OCI-LY1 (cell line): ENCODE data around the gene ALDOA.

Experiments
- H2AFZ ChIP-seq: fragments of 200-600 bp; sonication (generic), shearing (Covaris generic); 2 replicates; pipeline ENCODE4 v1.6.0; 2014; ENCODE audit warnings: antibody characterized with exemption, mild to moderate bottlenecking, low read length
- H3F3A ChIP-seq: fragments of 200-600 bp; sonication (generic), shearing (Covaris generic); 2 replicates; pipeline ENCODE4 v1.6.0; 2014; ENCODE audit warnings: mild to moderate bottlenecking, antibody characterized with exemption, low read length, moderate library complexity; ENCODE audit not compliant: insufficient read depth
- H3K27ac ChIP-seq: fragments of 200-600 bp; sonication (generic); 2 replicates; pipeline ENCODE4 v1.5.1; 2014; ENCODE audit warnings: low read length, mixed run types, mild to moderate bottlenecking, low read depth; ENCODE audit not compliant: poor library complexity, severe bottlenecking
- H3K27me3 ChIP-seq: fragments of 200-600 bp; sonication (generic); 2 replicates; pipeline ENCODE4 v1.6.0; 2014; ENCODE audit warnings: antibody characterized with exemption, mild to moderate bottlenecking, low read length, moderate library complexity; ENCODE audit not compliant: insufficient read depth
- H3K36me3 ChIP-seq: fragments of 200-600 bp; sonication (generic); 2 replicates; pipeline ENCODE4 v1.6.1; 2014; ENCODE audit warnings: mild to moderate bottlenecking, antibody characterized with exemption, low read length, moderate library complexity, mixed read lengths; ENCODE audit not compliant: insufficient read depth
- H3K4me1 ChIP-seq: fragments of 200-600 bp; sonication (generic); 2 replicates; pipeline ENCODE4 v1.5.1; 2014; ENCODE audit warnings: mild to moderate bottlenecking, low read length, moderate library complexity; ENCODE audit not compliant: insufficient read depth, severe bottlenecking
- H3K4me2 ChIP-seq: fragments of 200-600 bp; sonication (generic), shearing (Covaris generic); 2 replicates; pipeline ENCODE4 v1.6.1; 2014; ENCODE audit warnings: low read length
- H3K4me3 ChIP-seq: fragments of 200-600 bp; sonication (generic); 2 replicates; pipeline ENCODE4 v1.5.1; 2014; ENCODE audit warnings: low read length, low read depth, mild to moderate bottlenecking, mixed read lengths; ENCODE audit not compliant: poor library complexity, severe bottlenecking
- H3K79me2 ChIP-seq: fragments of 200-600 bp; shearing (Covaris generic); 2 replicates; pipeline ENCODE4 v1.6.1; 2016; ENCODE audit warnings: mixed run types, low read length, mixed read lengths; ENCODE audit not compliant: insufficient read depth
- H3K9ac ChIP-seq: fragments of 200-600 bp; sonication (generic), shearing (Covaris generic); 2 replicates; pipeline ENCODE4 v1.6.1; 2014; ENCODE audit warnings: mild to moderate bottlenecking, low read length, mixed read lengths
- H3K9me2 ChIP-seq: fragments of 200-600 bp; sonication (generic), shearing (Covaris generic); 2 replicates; pipeline ENCODE4 v1.6.1; 2014; ENCODE audit warnings: low read depth, mild to moderate bottlenecking, low read length, mixed read lengths
- H3K9me3 ChIP-seq: fragments of 200-600 bp; shearing (Covaris generic); 2 replicates; pipeline ENCODE4 v1.6.1; 2014; ENCODE audit warnings: low read length, mixed read lengths
- H4K20me1 ChIP-seq: fragments of 200-600 bp; sonication (generic), shearing (Covaris generic); 2 replicates; pipeline ENCODE4 v1.6.0; 2016; ENCODE audit warnings: mild to moderate bottlenecking, low read length; ENCODE audit not compliant: insufficient read depth
- EZH2 ChIP-seq: fragments of 200-600 bp; sonication (generic), shearing (Covaris generic); IDR thresholded peaks from 2 replicates; pipeline ENCODE4 v1.8.0; 2017; ENCODE audit warnings: borderline replicate concordance, mixed run types, mild to moderate bottlenecking, antibody characterized with exemption, low read length, moderate library complexity, mixed read lengths
- TF ChIP-seq, protein P1 (sequence below): fragments of 200-600 bp; sonication (generic), shearing (Covaris generic); IDR thresholded peaks from 2 replicates; pipeline ENCODE4 v1.5.1; 2017; ENCODE audit warnings: mild to moderate bottlenecking, antibody characterized with exemption, low read length, moderate library complexity, mixed read lengths

Gene ALDOA

DNA sequence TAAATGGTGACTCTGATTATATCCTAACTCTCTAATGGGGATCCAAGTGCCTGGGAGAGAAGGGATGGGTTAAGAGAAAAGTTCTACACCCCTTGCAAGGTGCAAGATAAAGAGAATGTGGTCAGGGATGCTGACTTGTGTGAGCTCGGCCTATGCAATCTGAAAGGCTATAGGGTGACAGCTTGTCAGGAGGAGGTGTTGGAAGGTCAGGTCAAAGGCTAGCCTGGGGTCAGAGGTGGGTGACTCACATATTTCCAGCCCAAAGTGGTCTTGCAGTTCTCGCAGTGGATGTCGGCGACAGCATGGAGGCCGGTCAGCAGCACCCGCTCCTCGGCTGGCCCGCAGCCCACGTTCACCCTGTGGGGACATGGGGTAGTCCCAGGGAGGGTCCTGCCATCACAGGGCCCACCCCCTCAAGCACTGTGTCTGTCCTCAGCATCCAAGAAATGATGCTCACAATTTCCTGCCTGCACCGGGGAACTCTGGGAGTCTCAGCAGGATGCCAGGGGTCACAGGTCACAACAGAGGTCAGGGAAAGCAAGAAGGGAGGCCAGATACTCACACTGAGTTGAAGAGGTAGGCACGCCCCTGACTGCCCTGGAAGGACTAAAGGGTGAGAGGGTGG, 29.1 kb downstream of the ALDOA start:
- no peaks in the 10 kb centered on the region; the same call in 1 of the 2 replicates for H3F3A ChIP-seq
- H2AFZ ChIP-seq, result no peak overlapping the region
- no peaks in the 10 kb centered on the region for H3K9me2 ChIP-seq
- H3K9me3 ChIP-seq, result peaks cover 22% of the 10 kb centered on the region
- H3K27ac ChIP-seq, result peak overlapping the region; percentile 88
- H3K4me2 ChIP-seq, result peak overlapping the region; percentile 99
- no peaks in the 10 kb centered on the region for H3K27me3 ChIP-seq
- H3K9ac ChIP-seq, result peak overlapping the region; percentile 90; the same call in 1 of the 2 replicates
- no peaks in the 10 kb centered on the region for H4K20me1 ChIP-seq
- TF ChIP-seq EZH2, result no peak
- TF ChIP-seq, protein P1, sequence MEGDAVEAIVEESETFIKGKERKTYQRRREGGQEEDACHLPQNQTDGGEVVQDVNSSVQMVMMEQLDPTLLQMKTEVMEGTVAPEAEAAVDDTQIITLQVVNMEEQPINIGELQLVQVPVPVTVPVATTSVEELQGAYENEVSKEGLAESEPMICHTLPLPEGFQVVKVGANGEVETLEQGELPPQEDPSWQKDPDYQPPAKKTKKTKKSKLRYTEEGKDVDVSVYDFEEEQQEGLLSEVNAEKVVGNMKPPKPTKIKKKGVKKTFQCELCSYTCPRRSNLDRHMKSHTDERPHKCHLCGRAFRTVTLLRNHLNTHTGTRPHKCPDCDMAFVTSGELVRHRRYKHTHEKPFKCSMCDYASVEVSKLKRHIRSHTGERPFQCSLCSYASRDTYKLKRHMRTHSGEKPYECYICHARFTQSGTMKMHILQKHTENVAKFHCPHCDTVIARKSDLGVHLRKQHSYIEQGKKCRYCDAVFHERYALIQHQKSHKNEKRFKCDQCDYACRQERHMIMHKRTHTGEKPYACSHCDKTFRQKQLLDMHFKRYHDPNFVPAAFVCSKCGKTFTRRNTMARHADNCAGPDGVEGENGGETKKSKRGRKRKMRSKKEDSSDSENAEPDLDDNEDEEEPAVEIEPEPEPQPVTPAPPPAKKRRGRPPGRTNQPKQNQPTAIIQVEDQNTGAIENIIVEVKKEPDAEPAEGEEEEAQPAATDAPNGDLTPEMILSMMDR, result no peak
- no peaks in the 10 kb centered on the region for H3K79me2 ChIP-seq
- peak overlapping the region; percentile 78 for H3K4me3 ChIP-seq
- peaks cover 62% of the 10 kb centered on the region for H3K4me1 ChIP-seq
- H3K36me3 ChIP-seq, result peaks cover 17% of the 10 kb centered on the region; the same call in 1 of the 2 replicates

DNA sequence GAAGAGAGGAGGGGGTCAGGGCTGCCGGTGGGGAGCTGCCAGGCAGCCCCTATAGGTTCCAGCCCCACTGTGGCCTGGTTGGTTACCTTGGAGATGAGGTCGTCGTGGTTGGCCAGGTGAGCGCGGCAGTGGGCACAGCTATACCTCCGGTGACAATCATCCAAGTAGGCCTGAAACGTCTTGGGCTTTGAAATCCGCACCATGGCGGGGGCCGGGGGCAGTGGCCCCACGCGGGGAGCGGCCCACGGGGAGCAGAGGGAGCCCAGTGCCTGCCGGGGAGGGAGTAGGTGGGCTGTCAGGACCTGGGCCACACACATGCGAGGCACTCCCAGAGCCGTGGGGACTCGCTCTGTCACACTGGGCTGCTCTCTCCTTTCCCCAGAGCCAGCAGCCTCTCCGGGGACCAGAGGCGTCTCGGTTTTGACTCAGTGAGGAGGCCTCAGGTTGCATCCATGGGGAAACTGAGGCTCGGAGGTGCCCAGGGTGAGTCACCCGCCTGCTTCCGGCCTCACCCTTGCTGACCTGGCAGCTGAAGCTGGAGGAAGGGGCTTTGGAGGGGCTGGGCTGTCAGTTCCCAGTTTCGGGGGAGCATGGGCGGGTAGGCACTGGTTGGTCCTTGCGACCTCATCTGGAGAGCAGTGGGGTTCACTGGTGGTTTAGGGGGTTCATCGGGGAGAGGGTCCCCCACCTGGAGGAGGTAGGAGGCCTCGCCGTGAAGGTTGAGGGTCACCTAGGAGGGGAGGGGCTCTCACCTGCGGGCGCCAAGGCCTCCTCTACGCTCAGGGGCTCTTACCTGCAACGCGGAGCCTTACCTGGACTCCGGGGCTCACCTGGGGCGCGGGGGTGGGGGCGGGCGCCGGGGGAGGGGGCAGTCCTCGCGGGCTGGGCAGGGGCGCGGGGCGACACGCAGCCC, 29.9 kb downstream of the ALDOA start:
- peaks cover 17% of the 10 kb centered on the region; the same call in 1 of the 2 replicates for H3K36me3 ChIP-seq
- peaks cover 22% of the 10 kb centered on the region for H3K9me3 ChIP-seq
- no peaks in the 10 kb centered on the region for H3K27me3 ChIP-seq
- no peaks in the 10 kb centered on the region for H3K79me2 ChIP-seq
- H3K27ac ChIP-seq, result peak overlapping the region; percentile 88
- peaks cover 55% of the 10 kb centered on the region for H3K4me1 ChIP-seq
- H3K4me3 ChIP-seq, result peak overlapping the region; percentile 78
- H3F3A ChIP-seq, result no peaks in the 10 kb centered on the region; the same call in 1 of the 2 replicates
- no peaks in the 10 kb centered on the region for H3K9me2 ChIP-seq
- no peaks in the 10 kb centered on the region for H4K20me1 ChIP-seq
- H3K4me2 ChIP-seq, result peak overlapping the region; percentile 99
- TF ChIP-seq EZH2, result no peak
- H2AFZ ChIP-seq, result no peak overlapping the region
- peak overlapping the region; percentile 90 for H3K9ac ChIP-seq

DNA sequence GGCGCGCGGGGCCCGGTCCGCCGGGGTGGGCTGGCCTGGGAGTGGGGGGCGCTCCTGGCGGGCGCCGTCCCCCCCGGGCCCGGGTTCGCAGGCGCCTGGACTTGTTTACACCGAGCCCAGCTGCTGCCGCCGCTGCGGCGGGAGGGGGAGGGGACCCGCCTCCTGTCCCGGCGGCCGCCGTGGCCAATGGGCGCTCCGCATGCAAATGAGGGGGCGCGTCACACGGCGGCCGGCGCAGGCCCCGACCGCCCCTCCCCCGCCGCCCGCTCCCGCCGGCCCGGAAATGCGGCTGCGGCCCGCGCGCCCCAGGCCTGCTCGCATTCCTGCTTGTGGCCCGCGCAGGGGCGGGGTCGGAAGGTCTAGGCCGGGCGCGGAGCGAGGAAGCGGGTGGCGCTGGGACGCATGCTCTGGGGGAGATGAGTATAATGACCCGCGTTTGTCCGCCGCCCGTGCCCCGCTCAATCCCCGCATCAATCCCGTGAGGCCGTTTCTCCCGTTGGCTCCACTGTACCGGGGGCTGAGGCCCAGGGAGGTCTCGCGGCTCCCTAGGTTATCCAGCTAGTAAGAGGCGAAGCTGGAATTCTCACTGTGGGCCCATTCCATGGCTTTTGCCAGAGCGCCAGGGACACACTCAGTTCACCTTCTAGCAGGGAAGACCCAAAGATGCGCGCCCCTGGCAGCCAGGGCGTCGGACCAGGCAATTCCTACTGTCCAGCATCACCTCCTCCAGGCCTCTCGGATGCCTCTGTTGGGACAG, 30.7 kb downstream of the ALDOA start, which contains the start of gene YPEL3:
Gene YPEL3, minus strand, starts transcription at position 109 of the 757 bp plus-strand sequence. CDS start 731 bp downstream, outside the sequence.
- no peaks in the 10 kb centered on the region for H3K9me2 ChIP-seq
- H3K79me2 ChIP-seq, result no peaks in the 10 kb centered on the region
- H3K4me1 ChIP-seq, result peaks cover 46% of the 10 kb centered on the region
- H3K4me2 ChIP-seq, result peak within 1 kb of the TSS; percentile 99
- peak within 1 kb of the TSS; percentile 88 for H3K27ac ChIP-seq
- H3K4me3 ChIP-seq, result peak within 1 kb of the TSS; percentile 78
- H2AFZ ChIP-seq, result peak within 1 kb of the TSS; percentile 90; the same call in 1 of the 2 replicates
- no peaks in the 10 kb centered on the region; the same call in 1 of the 2 replicates for H3F3A ChIP-seq
- no peaks in the 10 kb centered on the region for H3K27me3 ChIP-seq
- H3K9me3 ChIP-seq, result peaks cover 22% of the 10 kb centered on the region
- TF ChIP-seq, protein P1, result no peak
- TF ChIP-seq EZH2, result no peak
- H3K36me3 ChIP-seq, result peaks cover 17% of the 10 kb centered on the region; the same call in 1 of the 2 replicates
- H4K20me1 ChIP-seq, result no peaks in the 10 kb centered on the region
- H3K9ac ChIP-seq, result peak within 1 kb of the TSS; percentile 90
